ENCODE results near the gene TIGD1. TPM values are rescaled to one million over a fixed set of nuclear protein-coding genes. Genes with fewer than 3 reads are reported as not detected.

TIGD1 gene
- total RNA-seq, 4 donors from 2014 or later = 1.2 to 7.1 (median 3.2) TPM

GRCh38 chr2:232545511-232546375, 4.6 kb downstream of the TIGD1 start:
- intact Hi-C loops (cut with DNase I) = no loop called here
- H3K9me3 ChIP-seq = no peaks in the 10 kb centered on the region
- 88 to 93% methylated on average over 12 to 16 of the region's 17 CpGs for WGBS, 2 donors
- H3K36me3 ChIP-seq = peaks cover 0 to 31% (median 0%) of the 10 kb centered on the region in 3 donors
- no peak overlapping the region for H3K27ac ChIP-seq
- no peak overlapping the region for H3K4me3 ChIP-seq
- peaks cover 0 to under 1% (median 0%) of the 10 kb centered on the region in 4 donors for H3K27me3 ChIP-seq
- TF ChIP-seq CTCF (IDR thresholded peaks at IDR 0.05) (no peak), POLR2A (IDR thresholded peaks at IDR 0.05) (no peak)
- peaks cover 0 to 12% (median 6%) of the 10 kb centered on the region in 3 donors for H3K4me1 ChIP-seq
- DNase-seq = no peak

- H3K27ac ChIP-seq = no peak overlapping the region
- H3K9me3 ChIP-seq = no peaks in the 10 kb centered on the region
- H3K27me3 ChIP-seq = peaks cover 0 to 11% (median 0%) of the 10 kb centered on the region in 4 donors
- H3K36me3 ChIP-seq = peaks cover 0 to 31% (median 0%) of the 10 kb centered on the region in 3 donors
- TF ChIP-seq POLR2A (IDR thresholded peaks at IDR 0.05) (no peak), CTCF (IDR thresholded peaks at IDR 0.05) (no peak)
- no peak overlapping the region for H3K4me3 ChIP-seq
- peaks cover 0 to 8% (median 5%) of the 10 kb centered on the region in 3 donors for H3K4me1 ChIP-seq
- DNase-seq = no peak
- 85 to 90% methylated on average over 3 to 5 of the region's 6 CpGs for WGBS, 2 donors
- intact Hi-C loops (cut with DNase I) = no loop called here
These were observed 5.7 kb downstream of the TIGD1 start for GRCh38 chr2:232544674-232545073.

- Histone ChIP-seq H3K36me3 (peaks cover 0 to 31% (median 0%) of the 10 kb centered on the region in 3 donors), H3K9me3 (no peaks in the 10 kb centered on the region), H3K27ac (no peak overlapping the region), H3K4me1 (peaks cover 0 to 8% (median 2%) of the 10 kb centered on the region in 3 donors), H3K4me3 (no peak overlapping the region), H3K27me3 (peaks cover 0 to 17% (median 0%) of the 10 kb centered on the region in 4 donors)
- intact Hi-C loops (cut with DNase I) = no loop called here
- TF ChIP-seq CTCF (IDR thresholded peaks at IDR 0.05) = no peak
- no peak for TF ChIP-seq POLR2A (IDR thresholded peaks at IDR 0.05)
- 92 to 97% methylated on average over 3 to 5 of the region's 19 CpGs for WGBS, 2 donors
- DNase-seq = no peak
These were observed 6.3 kb downstream of the TIGD1 start for GRCh38 chr2:232543928-232544631.

- Histone ChIP-seq H3K36me3 (peaks cover 0 to 31% (median 0%) of the 10 kb centered on the region in 3 donors), H3K27ac (no peak overlapping the region), H3K27me3 (peaks cover 0 to 23% (median 0%) of the 10 kb centered on the region in 4 donors), H3K4me3 (no peak overlapping the region), H3K4me1 (peaks cover 0 to 9% (median 4%) of the 10 kb centered on the region in 3 donors), H3K9me3 (no peaks in the 10 kb centered on the region)
- no peak for TF ChIP-seq CTCF (IDR thresholded peaks at IDR 0.05)
- WGBS, 2 donors = 88 to 93% methylated on average over 7 to 13 of the region's 14 CpGs
- no peak for DNase-seq
- intact Hi-C loops (cut with DNase I) = no loop called here
These were observed 6.9 kb downstream of the TIGD1 start for GRCh38 chr2:232543491-232543890.

Measured in esophagus squamous epithelium (tissue), 5 donors.